GM12875 (cell line): ENCODE data around the gene CARNS1.

Source experiments
- H3K4me3 ChIP-seq: one replicate; pipeline ENCODE4 v1.5.1; 2011; ENCODE audit warnings: low read depth, low read length, control low read depth
- TF ChIP-seq, protein P1 (sequence below): IDR thresholded peaks from 2 replicates; pipeline ENCODE4 v1.5.1; 2011; ENCODE audit warnings: low read depth, mild to moderate bottlenecking, control low read depth, inconsistent platforms, low read length, moderate library complexity, borderline replicate concordance; ENCODE audit not compliant: insufficient read depth

Gene CARNS1

DNA sequence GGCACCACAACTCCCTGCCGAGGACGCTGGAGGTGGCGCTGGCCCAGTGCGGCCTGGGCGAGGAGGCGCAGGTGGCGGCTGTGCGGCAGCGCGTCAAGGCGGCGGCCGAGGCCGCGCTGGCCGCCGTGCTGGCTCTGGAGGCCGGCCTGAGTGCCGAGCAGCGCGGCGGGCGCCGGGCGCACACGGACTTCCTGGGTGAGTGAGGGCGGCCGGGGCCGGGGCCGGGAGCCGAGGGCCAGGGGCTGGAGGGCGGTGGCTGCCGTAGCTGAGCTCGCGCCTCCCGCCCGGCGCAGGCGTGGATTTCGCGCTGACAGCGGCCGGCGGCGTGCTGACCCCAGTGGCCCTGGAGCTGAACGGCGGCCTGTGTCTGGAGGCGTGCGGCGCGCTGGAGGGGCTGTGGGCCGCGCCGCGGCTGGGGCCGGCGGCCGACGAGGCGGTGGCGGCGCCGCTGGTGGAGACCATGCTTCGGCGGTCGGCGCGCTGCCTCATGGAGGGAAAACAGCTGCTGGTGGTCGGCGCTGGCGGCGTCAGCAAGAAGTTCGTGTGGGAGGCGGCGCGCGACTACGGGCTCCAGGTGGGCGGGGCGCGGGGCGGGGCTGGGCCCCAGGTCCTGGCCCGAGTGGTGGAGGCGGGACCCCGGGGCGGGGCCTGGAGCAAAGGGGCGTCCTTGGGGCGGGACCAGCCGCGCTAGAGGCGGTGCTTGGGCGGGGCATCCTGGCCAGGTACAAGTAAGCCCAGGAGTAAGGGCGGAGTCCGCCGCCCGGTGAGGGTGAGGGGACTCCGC lies 5.4 kb downstream of the CARNS1 start:
- TF ChIP-seq, protein P1, sequence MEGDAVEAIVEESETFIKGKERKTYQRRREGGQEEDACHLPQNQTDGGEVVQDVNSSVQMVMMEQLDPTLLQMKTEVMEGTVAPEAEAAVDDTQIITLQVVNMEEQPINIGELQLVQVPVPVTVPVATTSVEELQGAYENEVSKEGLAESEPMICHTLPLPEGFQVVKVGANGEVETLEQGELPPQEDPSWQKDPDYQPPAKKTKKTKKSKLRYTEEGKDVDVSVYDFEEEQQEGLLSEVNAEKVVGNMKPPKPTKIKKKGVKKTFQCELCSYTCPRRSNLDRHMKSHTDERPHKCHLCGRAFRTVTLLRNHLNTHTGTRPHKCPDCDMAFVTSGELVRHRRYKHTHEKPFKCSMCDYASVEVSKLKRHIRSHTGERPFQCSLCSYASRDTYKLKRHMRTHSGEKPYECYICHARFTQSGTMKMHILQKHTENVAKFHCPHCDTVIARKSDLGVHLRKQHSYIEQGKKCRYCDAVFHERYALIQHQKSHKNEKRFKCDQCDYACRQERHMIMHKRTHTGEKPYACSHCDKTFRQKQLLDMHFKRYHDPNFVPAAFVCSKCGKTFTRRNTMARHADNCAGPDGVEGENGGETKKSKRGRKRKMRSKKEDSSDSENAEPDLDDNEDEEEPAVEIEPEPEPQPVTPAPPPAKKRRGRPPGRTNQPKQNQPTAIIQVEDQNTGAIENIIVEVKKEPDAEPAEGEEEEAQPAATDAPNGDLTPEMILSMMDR: no peak
- H3K4me3 ChIP-seq: peak overlapping the region; percentile 50

DNA sequence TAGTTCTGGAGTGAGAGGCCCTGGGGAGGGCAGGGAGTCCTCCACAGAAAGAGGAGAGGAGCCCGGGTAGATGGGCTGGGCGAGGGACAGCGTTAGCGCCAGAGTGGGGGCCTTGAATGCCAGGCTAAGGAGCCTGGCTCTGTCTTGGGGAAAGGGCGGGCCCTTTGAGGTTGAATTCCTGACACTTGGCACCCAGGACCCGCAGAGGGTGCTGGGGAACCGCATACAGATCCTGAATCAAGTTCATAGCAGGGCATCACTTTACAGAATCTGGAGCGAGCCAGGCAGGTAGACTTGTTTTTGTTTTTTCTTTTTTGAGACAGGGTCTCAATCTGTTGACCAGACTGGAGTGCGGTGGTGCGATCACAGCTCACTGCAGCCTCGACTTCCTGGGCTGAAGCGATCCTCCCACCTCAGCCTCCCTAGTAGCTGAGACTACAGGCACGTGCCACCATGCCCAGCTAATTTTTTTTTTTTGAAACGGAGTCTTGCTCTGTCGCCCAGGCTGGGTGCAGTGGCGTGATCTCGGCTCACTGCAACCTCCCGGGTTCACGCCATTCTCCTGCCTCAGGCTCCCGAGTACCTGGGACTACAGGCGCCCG lies 6.1 kb downstream of the CARNS1 start:
- peak overlapping the region; percentile 33 for H3K4me3 ChIP-seq
- TF ChIP-seq, protein P1: no peak

DNA sequence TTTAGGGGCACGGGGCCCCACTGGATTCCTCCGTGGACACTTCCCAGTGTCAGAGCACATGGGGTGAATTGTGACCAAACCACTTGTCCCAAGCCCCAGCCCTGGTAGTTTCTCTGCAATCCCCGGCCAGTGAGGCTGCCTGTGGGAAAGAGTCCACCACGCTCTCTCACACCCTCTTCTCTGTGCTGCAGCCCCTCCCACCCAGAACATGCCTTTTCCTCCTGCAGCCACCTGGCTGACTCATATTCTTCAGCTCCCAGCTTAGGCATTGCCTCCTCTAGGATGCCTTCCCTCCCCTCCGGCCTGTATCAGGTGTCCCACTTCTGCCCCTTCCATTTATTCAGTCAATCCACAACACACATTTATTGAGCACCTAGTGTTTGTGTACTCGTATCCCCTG lies 7.4 kb downstream of the CARNS1 start:
- no peak overlapping the region for H3K4me3 ChIP-seq

DNA sequence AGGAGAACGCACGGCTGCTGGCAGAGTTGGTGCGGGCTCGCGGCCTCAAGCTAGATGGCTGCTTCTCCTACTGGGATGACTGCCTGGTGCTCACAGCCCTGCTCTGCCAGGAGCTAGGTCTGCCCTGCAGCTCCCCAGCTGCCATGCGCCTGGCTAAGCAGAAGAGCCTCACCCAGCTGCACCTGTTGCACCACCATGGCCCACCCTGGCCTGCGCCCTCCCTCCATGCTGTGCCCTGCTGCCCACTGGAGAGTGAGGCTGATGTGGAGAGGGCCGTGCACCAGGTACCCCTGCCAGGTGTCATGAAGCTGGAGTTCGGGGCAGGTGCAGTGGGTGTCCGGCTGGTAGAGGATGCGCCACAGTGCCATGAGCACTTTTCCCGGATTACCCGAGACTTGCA lies 8.0 kb downstream of the CARNS1 start:
- TF ChIP-seq, protein P1: no peak
- no peak overlapping the region for H3K4me3 ChIP-seq

More for the DNA sequence above, 7.4 kb downstream of the CARNS1 start:
- TF ChIP-seq, protein P1: no peak

DNA sequence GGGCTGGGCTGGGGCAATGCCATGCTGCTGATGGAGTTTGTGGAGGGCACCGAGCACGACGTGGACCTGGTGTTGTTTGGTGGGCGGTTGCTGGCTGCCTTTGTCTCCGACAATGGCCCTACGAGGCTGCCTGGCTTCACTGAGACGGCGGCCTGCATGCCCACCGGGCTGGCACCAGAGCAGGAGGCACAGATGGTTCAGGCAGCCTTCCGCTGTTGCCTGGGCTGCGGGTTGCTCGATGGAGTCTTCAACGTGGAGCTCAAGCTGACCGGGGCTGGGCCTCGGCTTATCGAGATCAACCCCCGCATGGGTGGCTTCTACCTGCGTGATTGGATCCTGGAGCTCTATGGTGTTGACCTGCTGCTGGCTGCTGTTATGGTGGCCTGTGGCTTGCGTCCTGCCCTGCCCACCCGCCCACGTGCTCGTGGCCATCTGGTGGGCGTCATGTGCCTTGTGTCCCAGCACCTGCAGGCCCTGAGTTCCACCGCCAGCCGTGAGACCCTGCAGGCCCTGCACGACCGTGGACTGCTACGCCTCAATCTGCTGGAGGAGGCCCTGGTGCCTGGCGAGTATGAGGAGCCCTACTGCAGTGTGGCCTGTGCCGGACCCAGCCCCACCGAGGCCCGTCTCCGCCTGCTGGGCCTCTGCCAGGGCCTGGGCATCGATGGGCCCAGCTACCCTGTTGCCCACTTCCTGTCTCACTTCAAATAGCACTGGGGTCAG lies 8.6 kb downstream of the CARNS1 start:
- no peak overlapping the region for H3K4me3 ChIP-seq
- TF ChIP-seq, protein P1: no peak

DNA sequence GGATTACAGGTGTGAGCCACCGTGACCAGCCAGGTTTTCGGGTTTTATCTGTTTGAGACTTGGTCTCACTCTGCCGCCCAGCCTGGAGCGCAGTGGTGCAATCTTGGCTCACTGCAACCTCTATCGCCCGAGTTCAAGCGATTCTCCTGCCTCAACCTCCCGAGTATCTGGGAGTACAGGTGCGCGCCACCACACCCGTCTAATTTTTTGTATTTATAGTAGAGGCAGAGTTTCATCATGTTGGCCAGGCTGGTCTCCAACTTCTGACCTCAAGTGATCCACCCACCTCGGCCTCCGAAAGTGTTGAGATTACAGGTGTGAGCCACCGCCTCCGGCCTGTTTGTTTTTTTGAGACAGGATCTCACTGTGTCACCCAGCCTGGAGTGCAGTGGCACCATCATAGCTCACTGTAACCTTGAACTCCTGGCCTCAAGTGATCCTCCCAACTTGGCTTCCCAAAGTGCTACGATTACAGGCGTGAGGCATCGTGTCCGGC lies 11.9 kb downstream of the CARNS1 start:
- peak overlapping the region; percentile 97 for H3K4me3 ChIP-seq
